GM12874 (cell line): Measurements from ENCODE around the gene OPA3.

Experiments used
- TF ChIP-seq, protein P1 (sequence below): IDR thresholded peaks from 2 replicates; pipeline ENCODE4 v1.5.1; 2011; ENCODE audit warnings: low read depth, mild to moderate bottlenecking, control low read depth, low read length, moderate library complexity; ENCODE audit not compliant: insufficient read depth

The OPA3 gene

GRCh38 chr19:45592366-45592765 is 7.8 kb upstream of the OPA3 start:
- TF ChIP-seq, protein P1, sequence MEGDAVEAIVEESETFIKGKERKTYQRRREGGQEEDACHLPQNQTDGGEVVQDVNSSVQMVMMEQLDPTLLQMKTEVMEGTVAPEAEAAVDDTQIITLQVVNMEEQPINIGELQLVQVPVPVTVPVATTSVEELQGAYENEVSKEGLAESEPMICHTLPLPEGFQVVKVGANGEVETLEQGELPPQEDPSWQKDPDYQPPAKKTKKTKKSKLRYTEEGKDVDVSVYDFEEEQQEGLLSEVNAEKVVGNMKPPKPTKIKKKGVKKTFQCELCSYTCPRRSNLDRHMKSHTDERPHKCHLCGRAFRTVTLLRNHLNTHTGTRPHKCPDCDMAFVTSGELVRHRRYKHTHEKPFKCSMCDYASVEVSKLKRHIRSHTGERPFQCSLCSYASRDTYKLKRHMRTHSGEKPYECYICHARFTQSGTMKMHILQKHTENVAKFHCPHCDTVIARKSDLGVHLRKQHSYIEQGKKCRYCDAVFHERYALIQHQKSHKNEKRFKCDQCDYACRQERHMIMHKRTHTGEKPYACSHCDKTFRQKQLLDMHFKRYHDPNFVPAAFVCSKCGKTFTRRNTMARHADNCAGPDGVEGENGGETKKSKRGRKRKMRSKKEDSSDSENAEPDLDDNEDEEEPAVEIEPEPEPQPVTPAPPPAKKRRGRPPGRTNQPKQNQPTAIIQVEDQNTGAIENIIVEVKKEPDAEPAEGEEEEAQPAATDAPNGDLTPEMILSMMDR = no peak

DNA sequence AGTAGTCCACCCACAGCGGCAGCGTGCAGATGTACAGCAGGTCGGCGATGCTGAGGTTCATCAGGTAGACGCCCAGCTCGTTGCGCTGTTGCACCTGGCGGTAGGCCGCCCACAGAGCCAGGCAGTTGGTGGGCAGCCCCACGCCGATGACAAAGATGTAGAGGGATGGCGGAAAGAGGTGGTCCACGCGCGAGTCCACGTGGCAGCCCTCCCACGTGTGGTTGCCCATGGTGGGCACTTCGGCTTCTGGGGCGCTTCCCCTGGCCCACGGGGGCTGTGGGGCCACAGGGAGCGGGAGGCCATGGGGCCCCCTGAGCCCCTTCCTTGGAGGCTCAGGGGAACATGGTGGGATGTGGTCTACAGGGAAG is 7.0 kb upstream of the OPA3 start:
- TF ChIP-seq, protein P1 = no peak

DNA sequence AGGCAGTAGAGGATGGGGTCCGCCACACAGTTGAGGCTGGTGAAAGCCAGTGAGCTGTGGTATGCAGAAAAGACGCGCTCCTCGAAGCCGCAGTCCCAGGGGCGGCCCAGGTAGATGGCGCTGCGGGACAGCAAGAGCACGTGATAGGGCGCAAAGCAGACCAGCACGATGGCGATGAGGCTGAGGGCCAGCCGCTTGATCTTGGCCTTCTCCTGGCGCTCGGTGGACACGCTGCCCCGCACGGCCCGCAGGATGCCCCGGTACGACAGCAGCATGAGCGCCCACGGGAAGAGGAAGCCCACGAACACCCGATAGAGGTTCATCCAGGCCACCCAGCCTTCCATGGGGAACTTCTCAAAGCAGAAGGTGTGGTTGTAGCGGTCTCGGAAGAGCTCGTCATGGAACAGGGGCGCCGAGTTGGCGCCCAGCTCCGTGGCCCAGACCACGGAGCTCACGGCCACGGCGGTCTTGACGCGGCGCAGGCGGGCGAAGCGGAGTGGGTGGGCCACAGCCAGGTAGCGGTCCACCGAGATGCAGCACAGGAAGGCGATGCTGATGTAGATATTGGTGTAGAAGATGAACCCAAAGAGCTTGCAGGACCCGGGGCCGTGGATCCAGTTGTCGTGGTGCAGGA is 6.5 kb upstream of the OPA3 start:
- TF ChIP-seq, protein P1 = peak; percentile 48

GRCh38 chr19:45590300-45591003 is 5.8 kb upstream of the OPA3 start:
- TF ChIP-seq, protein P1 = no peak

- TF ChIP-seq, protein P1 = no peak
Measured at GRCh38 chr19:45589768-45590167, 5.2 kb upstream of the OPA3 start.

GRCh38 chr19:45587873-45588272 is 3.3 kb upstream of the OPA3 start:
- TF ChIP-seq, protein P1 = no peak

DNA sequence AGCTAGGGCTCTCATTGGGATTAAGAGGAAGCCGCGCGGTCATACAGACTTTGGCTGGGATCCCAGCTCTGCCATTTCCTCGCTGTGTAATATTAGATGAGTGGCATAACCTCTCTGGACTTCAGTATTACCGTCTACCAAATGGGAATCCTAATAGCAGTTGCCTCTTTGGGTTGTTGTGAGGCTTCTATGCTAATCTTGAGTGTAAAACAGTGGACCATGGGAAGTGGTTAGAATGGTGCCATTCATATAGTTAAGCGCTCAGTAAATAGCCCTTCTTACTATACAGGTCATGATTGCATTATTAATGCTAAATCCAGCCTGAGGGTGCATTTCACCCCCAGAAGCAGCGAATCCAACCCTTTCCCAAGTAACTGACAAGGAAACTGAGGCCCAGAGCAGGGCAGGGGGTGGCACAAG is 566 bp upstream of the OPA3 start:
- TF ChIP-seq, protein P1 = no peak
